Astrocyte (in vitro differentiated cells and primary cell): ENCODE data around the gene SLC36A3. TPM values are rescaled to one million over a fixed set of nuclear protein-coding genes. Genes with fewer than 3 reads are reported as not detected.

ENCODE experiments used
- DNase-seq: peaks from one replicate; pipeline ENCODE4 v3.0.0-alpha.2; 2010; ENCODE audit warnings: low read depth
- FAIRE-seq: peaks from 2 replicates; lab custom pipeline; 2011; peaks lifted over from hg19 to GRCh38; lab: Jason Lieb, UNC
- H2AFZ ChIP-seq: 2 replicates; pipeline ENCODE4 v1.6.0; 2012; ENCODE audit warnings: low read depth, low read length, inconsistent platforms
- H3K27ac ChIP-seq: 2 replicates; pipeline ENCODE4 v1.5.1; 2011; ENCODE audit warnings: low read depth, low read length, inconsistent platforms
- H3K27me3 ChIP-seq: 2 replicates; pipeline ENCODE4 v1.6.0; 2011; ENCODE audit warnings: low read length, inconsistent platforms; ENCODE audit not compliant: insufficient read depth
- H3K36me3 ChIP-seq: 2 replicates; pipeline ENCODE4 v1.5.1; 2011; ENCODE audit warnings: low read length, inconsistent platforms; ENCODE audit not compliant: insufficient read depth
- H3K4me1 ChIP-seq: 2 replicates; pipeline ENCODE4 v1.5.1; 2011; ENCODE audit warnings: low read length, inconsistent platforms; ENCODE audit not compliant: insufficient read depth
- H3K4me2 ChIP-seq: 2 replicates; pipeline ENCODE4 v1.6.0; 2012; ENCODE audit warnings: low read length, inconsistent platforms
- H3K4me3 ChIP-seq: 2 replicates; pipeline ENCODE4 v1.5.1; 2011; ENCODE audit warnings: low read depth, mild to moderate bottlenecking, low read length, inconsistent platforms; ENCODE audit not compliant: insufficient read depth
- H3K79me2 ChIP-seq: 2 replicates; pipeline ENCODE4 v1.6.0; 2012; ENCODE audit warnings: mild to moderate bottlenecking, low read length, inconsistent platforms; ENCODE audit not compliant: insufficient read depth
- H3K9ac ChIP-seq: 2 replicates; pipeline ENCODE4 v1.6.0; 2012; ENCODE audit warnings: mild to moderate bottlenecking, low read length, inconsistent platforms
- H3K9me3 ChIP-seq: 2 replicates; pipeline ENCODE4 v1.5.1; 2012; ENCODE audit warnings: low read depth, mild to moderate bottlenecking, low read length, inconsistent platforms; ENCODE audit not compliant: insufficient read depth
- H4K20me1 ChIP-seq: 2 replicates; pipeline ENCODE4 v1.6.0; 2012; ENCODE audit warnings: low read length, inconsistent platforms; ENCODE audit not compliant: insufficient read depth
- H3K27ac Mint-ChIP-seq: one replicate; pipeline ENCODE4 v1.8.0; 2021; ENCODE audit warnings: mild to moderate bottlenecking, mixed read lengths; ENCODE audit not compliant: unreplicated experiment
- H3K27me3 Mint-ChIP-seq: one replicate; pipeline ENCODE4 v1.8.0; 2021; ENCODE audit warnings: low read depth, mixed read lengths; ENCODE audit not compliant: unreplicated experiment
- H3K36me3 Mint-ChIP-seq: one replicate; pipeline ENCODE4 v1.8.0; 2021; ENCODE audit warnings: low read depth, mixed read lengths; ENCODE audit not compliant: unreplicated experiment
- H3K4me1 Mint-ChIP-seq: one replicate; pipeline ENCODE4 v1.8.0; 2021; ENCODE audit warnings: low read depth, mixed read lengths; ENCODE audit not compliant: unreplicated experiment
- H3K4me3 Mint-ChIP-seq: one replicate; pipeline ENCODE4 v1.8.0; 2021; ENCODE audit warnings: mild to moderate bottlenecking, moderate library complexity, mixed read lengths; ENCODE audit not compliant: unreplicated experiment
- H3K9me3 Mint-ChIP-seq: one replicate; pipeline ENCODE4 v1.8.0; 2021; ENCODE audit warnings: mild to moderate bottlenecking, mixed read lengths; ENCODE audit not compliant: unreplicated experiment
- EZH2 ChIP-seq: IDR thresholded peaks from 2 replicates; pipeline ENCODE4 v1.6.1; 2012; ENCODE audit warnings: mild to moderate bottlenecking, low read length, inconsistent platforms; ENCODE audit not compliant: insufficient read depth
- total RNA-seq: library from RNA; stranded (reverse); gene quantifications from 2 replicates; pipeline ENCODE4 v1.2.1, GENCODE V29; 2021
- TF ChIP-seq, protein P1 (sequence below): IDR thresholded peaks from 2 replicates; pipeline ENCODE4 v1.5.1; 2011; ENCODE audit warnings: low read depth, mild to moderate bottlenecking, inconsistent platforms, low read length, moderate library complexity; ENCODE audit not compliant: insufficient read depth

The SLC36A3 gene
- total RNA-seq, 1 donor from 2014 or later: not detected

DNA sequence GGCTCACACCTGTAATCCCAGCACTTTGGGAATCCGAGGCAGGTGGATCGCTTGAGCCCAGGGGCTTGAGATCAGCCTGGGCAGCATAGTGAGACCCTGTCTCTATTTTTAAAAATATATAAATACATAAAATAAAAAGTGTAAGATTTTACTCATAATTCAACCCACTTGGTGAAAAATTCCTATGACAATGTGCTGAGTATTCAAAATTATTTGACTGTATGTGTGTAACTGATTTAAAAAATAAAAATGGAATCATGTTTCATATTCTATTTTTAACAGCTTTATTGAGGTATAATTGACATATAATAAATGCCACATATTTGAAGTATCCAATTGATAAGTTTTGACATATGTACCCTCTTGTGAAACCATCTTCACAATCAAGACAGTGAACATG, 27.8 kb downstream of the SLC36A3 start:
- Histone ChIP-seq H3K4me3 (no peak overlapping the region), H3K27me3 (peaks cover 3% of the 10 kb centered on the region), H3K36me3 (no peaks in the 10 kb centered on the region), H3K27ac (no peak overlapping the region), H2AFZ (no peak overlapping the region), H3K4me1 (no peaks in the 10 kb centered on the region), H3K4me2 (no peak overlapping the region), H3K9me3 (no peaks in the 10 kb centered on the region), H4K20me1 (no peaks in the 10 kb centered on the region), H3K9ac (no peak overlapping the region), H3K79me2 (no peaks in the 10 kb centered on the region)
- H3K4me3 Mint-ChIP-seq: no peak overlapping the region
- FAIRE-seq (no peak), DNase-seq (no peak)
- no peaks in the 10 kb centered on the region for H3K9me3 Mint-ChIP-seq
- no peaks in the 10 kb centered on the region for H3K36me3 Mint-ChIP-seq
- H3K27ac Mint-ChIP-seq: no peak overlapping the region
- no peaks in the 10 kb centered on the region for H3K4me1 Mint-ChIP-seq
- peaks cover 5% of the 10 kb centered on the region for H3K27me3 Mint-ChIP-seq
- no peak for TF ChIP-seq EZH2
- TF ChIP-seq, protein P1, sequence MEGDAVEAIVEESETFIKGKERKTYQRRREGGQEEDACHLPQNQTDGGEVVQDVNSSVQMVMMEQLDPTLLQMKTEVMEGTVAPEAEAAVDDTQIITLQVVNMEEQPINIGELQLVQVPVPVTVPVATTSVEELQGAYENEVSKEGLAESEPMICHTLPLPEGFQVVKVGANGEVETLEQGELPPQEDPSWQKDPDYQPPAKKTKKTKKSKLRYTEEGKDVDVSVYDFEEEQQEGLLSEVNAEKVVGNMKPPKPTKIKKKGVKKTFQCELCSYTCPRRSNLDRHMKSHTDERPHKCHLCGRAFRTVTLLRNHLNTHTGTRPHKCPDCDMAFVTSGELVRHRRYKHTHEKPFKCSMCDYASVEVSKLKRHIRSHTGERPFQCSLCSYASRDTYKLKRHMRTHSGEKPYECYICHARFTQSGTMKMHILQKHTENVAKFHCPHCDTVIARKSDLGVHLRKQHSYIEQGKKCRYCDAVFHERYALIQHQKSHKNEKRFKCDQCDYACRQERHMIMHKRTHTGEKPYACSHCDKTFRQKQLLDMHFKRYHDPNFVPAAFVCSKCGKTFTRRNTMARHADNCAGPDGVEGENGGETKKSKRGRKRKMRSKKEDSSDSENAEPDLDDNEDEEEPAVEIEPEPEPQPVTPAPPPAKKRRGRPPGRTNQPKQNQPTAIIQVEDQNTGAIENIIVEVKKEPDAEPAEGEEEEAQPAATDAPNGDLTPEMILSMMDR: no peak

DNA sequence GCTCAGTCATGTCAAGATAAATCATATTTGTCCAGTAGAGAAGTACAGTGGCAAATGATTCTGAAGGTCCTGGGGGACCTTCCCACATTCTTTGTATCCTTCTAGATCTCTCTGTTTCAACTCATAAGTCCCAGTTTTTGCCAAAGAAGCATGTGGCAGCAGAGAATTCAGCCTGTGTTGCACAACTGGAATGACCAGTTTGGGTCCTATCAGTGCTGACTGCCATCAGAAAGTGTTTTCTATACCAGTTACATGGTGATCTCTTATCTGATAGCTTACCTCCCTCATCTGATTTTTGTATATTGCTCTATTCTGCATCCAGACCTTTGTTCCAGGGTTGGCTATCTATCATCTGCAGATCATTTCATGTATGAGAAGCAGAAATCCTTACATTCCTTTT, 28.9 kb downstream of the SLC36A3 start:
- no peaks in the 10 kb centered on the region for H4K20me1 ChIP-seq
- no peaks in the 10 kb centered on the region for H3K9me3 Mint-ChIP-seq
- TF ChIP-seq, protein P1: no peak
- TF ChIP-seq EZH2: no peak
- peaks cover 5% of the 10 kb centered on the region for H3K27me3 Mint-ChIP-seq
- no peaks in the 10 kb centered on the region for H3K36me3 ChIP-seq
- H3K4me1 ChIP-seq: no peaks in the 10 kb centered on the region
- H3K27ac Mint-ChIP-seq: no peak overlapping the region
- no peak for DNase-seq
- no peaks in the 10 kb centered on the region for H3K9me3 ChIP-seq
- H3K36me3 Mint-ChIP-seq: no peaks in the 10 kb centered on the region
- H3K4me3 ChIP-seq: no peak overlapping the region
- no peak for FAIRE-seq
- H3K4me3 Mint-ChIP-seq: no peak overlapping the region
- no peaks in the 10 kb centered on the region for H3K79me2 ChIP-seq
- no peak overlapping the region for H2AFZ ChIP-seq
- no peaks in the 10 kb centered on the region for H3K4me1 Mint-ChIP-seq
- no peak overlapping the region for H3K9ac ChIP-seq
- H3K27ac ChIP-seq: no peak overlapping the region
- H3K4me2 ChIP-seq: no peak overlapping the region
- peaks cover 3% of the 10 kb centered on the region for H3K27me3 ChIP-seq

DNA sequence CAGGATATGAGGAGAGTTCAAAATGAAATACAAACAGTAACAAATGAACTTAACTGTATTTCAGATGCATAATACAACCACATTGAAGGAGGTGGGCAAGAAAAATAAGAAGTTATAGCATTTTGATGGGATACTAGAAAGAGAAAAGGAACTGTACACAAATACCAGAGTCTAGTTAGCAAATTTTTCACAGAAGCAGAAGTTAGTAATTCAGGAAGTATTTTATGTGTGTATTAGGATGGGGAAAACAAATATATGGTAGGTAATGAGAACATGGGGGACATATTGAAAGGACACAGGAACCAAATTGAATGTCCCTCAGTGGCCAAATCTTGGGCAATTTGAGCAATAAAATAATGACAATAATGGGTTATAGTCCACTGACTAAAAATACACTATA, 32.2 kb downstream of the SLC36A3 start:
- Histone ChIP-seq H3K79me2 (no peaks in the 10 kb centered on the region), H3K27ac (no peak overlapping the region), H3K4me1 (no peaks in the 10 kb centered on the region), H3K36me3 (peaks cover 3% of the 10 kb centered on the region), H3K9me3 (no peaks in the 10 kb centered on the region), H2AFZ (no peak overlapping the region), H3K4me2 (no peak overlapping the region), H3K9ac (no peak overlapping the region), H4K20me1 (no peaks in the 10 kb centered on the region), H3K4me3 (no peak overlapping the region), H3K27me3 (no peaks in the 10 kb centered on the region)
- Mint-ChIP-seq H3K4me1 (no peaks in the 10 kb centered on the region), H3K27ac (no peak overlapping the region), H3K4me3 (no peak overlapping the region), H3K9me3 (no peaks in the 10 kb centered on the region), H3K36me3 (peaks cover 7% of the 10 kb centered on the region), H3K27me3 (no peaks in the 10 kb centered on the region)
- TF ChIP-seq, protein P1: no peak
- no peak for DNase-seq
- FAIRE-seq: no peak
